ENCODE results near the gene MYBL2.
"Not testable (repeated sequence)": the region's sequence is repeated elsewhere in the genome, so short reads cannot be mapped to it uniquely, and the experiment has no call there.

Gene MYBL2

DNA sequence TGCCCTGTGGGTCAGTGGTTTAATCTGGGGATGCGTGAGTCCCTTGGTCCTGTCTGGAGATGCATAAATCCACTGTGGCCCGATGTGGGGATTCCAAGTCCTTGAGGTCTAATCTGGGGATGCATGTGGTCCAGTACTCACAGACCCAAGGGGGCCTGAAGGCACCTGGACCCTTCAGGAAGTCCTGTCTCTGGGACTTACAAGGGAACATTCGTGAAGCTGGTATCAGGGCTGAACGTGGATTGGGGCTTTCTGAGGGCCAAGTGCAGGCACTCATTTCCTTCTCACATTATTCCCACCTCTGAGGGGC lies 85.1 kb downstream of the MYBL2 start:
- H3K4me3 ChIP-seq (ENCODE audit: low read depth, low read length) = no peak overlapping the region
- TF ChIP-seq, protein P1, sequence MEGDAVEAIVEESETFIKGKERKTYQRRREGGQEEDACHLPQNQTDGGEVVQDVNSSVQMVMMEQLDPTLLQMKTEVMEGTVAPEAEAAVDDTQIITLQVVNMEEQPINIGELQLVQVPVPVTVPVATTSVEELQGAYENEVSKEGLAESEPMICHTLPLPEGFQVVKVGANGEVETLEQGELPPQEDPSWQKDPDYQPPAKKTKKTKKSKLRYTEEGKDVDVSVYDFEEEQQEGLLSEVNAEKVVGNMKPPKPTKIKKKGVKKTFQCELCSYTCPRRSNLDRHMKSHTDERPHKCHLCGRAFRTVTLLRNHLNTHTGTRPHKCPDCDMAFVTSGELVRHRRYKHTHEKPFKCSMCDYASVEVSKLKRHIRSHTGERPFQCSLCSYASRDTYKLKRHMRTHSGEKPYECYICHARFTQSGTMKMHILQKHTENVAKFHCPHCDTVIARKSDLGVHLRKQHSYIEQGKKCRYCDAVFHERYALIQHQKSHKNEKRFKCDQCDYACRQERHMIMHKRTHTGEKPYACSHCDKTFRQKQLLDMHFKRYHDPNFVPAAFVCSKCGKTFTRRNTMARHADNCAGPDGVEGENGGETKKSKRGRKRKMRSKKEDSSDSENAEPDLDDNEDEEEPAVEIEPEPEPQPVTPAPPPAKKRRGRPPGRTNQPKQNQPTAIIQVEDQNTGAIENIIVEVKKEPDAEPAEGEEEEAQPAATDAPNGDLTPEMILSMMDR (IDR thresholded peaks at IDR 0.05; ENCODE audit: low read depth, low read length) = no peak

DNA sequence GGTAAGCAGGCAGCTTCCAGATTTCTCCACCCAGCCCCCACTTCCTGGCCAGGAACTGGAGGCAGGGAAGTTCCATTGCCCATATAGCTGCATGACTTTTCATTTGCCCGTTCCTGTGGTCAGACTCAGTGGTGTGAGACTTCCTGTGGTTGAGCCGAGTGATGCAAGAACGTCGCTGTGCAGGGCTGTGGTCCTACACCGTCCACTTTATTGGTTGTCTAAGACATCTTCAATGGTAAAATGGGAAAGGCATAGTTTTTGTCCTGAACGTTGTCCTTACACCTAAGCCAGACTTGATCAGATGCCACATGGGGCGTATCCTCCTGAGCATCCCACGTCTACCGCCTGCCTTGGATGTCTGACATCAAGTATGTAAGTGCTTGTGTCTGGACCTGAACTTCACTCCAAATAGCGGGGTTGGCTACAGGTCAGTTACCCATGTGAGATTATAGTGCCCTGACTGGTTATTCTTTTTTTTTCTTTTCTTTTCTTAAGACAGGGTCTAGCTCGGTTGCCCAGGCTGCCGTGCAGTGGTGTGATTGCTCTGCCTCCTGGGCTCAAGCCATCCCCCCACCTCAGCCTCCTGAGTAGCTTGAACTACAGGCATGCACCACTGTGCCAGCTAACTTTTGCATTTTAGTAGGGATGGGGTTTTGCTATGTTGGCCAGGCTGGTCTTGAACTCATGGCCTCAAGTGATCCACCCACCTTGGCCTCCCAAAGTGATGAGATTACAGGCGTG lies 85.8 kb downstream of the MYBL2 start:
- no peak overlapping the region for H3K4me3 ChIP-seq (ENCODE audit: low read depth, low read length)
- TF ChIP-seq, protein P1 (IDR thresholded peaks at IDR 0.05; ENCODE audit: low read depth, low read length) = no peak

DNA sequence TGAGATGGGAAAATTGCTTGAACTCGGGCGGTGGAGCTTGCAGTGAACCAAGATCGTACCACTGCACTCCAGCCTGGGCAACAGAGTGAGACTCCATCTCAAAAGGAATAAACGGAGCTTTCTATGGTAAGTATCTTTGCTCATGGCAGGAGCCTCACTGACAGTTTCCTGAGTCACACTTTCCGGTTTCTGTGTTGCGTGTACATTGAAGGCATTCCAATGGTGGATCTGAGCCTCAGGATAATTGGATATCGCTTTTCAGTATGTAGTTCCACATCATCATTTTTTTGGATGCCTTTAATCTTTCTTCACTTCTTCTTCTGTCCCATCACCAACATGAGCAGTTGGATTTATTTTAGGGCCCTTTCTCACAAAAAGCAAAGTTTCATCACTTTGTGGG lies 88.5 kb downstream of the MYBL2 start:
- H3K4me3 ChIP-seq (ENCODE audit: low read depth, low read length) = no peak overlapping the region
- TF ChIP-seq, protein P1 (IDR thresholded peaks at IDR 0.05; ENCODE audit: low read depth, low read length) = no peak

DNA sequence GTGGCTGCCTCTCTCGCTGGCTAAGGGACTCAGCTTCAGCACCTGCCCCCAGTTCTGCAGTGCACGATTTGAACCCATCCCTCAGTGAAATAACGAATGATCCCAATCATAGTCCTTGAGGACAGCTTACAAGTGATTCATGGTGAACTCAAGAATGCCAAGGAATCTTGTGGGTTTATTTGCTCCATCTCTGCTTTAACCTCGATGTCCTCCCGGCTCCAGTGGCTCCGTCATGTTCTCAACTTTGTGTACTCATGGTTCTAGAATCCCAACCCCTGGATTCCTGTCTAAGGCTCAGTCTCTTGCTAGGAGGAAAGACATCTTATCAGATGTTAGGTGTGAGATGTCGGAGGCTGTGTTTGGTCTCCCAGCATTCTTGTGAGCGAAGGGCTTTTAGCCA lies 88.9 kb downstream of the MYBL2 start:
- no peak overlapping the region for H3K4me3 ChIP-seq (ENCODE audit: low read depth, low read length)
- TF ChIP-seq, protein P1 (IDR thresholded peaks at IDR 0.05; ENCODE audit: low read depth, low read length) = no peak

DNA sequence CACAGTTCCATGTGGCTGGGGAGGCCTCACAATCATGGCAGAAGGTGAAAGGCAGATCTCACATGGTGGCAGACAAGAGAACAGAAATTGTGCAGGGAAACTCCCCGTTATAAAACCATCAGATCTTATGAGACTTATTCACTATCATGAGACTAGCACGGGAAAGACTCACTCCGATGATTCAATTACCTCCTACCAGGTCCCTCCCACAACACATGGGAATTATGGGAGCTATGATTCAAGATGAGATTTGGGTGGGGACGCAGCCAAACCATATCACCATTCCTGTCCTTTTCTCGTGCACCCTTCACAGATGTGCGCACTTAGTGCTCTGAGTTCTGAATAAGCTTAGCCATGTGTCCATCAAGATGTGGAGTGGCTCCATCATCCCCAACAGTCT lies 91.0 kb downstream of the MYBL2 start:
- H3K4me3 ChIP-seq (ENCODE audit: low read depth, low read length) = not testable (repeated sequence)

DNA sequence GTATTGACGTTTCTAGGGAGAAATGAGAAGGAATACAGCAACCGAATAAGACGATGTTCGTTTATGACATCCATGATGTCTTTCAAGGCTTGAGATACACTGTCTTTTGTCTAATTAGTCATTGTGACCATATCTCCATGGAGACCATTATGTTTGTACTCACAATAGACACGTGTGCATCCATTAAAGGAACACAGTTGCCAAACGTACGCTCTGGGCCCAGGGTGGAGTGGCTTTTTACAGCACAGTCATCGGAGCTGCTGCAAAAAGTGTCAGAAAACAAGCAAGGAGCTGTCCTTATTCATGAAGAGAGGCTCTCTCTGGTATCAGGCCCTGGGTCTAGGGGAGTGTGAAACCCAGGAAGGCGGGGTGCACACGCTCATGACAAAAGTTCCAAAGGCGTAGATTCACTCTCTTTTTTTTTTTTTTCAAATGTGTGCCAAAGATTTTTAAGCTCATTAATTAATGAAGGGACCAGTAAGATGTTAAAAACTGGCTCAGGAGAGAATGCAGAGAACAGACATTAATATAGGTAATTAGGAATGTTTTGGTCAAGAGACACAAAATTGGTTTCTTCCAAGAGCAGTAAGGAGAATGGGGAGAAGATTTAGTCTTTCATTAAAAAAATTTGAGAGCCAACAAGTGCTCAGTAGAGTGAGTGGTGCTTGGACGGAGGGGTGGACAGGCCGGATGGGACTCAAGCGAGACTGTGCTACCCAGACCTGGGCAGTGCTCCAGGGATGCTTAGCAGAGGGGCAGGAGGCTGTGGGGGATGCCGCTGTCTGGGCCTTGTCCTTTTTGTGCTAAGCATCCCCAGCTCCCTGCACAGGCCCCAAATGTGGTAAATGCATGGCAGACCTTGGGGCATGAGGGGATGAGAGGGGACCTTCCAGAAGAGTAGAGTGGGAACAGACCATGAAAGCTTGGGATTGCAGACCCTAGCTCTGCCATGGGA lies 94.7 kb downstream of the MYBL2 start:
- no peak overlapping the region for H3K4me3 ChIP-seq (ENCODE audit: low read depth, low read length)
- TF ChIP-seq, protein P1 (IDR thresholded peaks at IDR 0.05; ENCODE audit: low read depth, low read length) = no peak

DNA sequence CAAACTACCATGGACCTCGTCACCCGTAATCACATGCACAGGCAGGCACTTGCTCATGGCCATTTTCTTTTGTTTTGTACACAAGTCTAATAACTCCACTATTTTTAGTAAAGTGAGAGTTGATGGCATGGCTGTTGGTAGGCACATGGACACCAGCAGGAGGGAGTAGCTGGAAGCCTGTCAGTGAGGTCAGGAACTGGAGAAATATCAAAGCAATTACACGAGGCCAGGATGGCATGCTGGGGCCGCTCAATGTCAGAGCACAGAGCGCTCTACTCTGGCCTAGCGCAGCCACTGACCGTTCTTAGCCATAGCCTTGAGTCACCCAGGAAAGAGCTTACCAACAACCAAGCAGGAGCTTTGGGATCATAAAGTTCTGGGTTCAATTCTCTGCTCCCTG lies 96.0 kb downstream of the MYBL2 start:
- H3K4me3 ChIP-seq (ENCODE audit: low read depth, low read length) = no peak overlapping the region
- TF ChIP-seq, protein P1 (IDR thresholded peaks at IDR 0.05; ENCODE audit: low read depth, low read length) = no peak
